Measurements from ENCODE around the gene TTC17. TPM values are rescaled to one million over a fixed set of nuclear protein-coding genes. Genes with fewer than 3 reads are reported as not detected.

TTC17 gene
- total and polyA plus RNA-seq, 9 of the 15 experiments (the other 6 are each of a cell fraction or from before 2014, with no cell fraction given): 19.7 to 99.1 (median 53.3) TPM

- no peak for FAIRE-seq
- ChIA-PET POLR2A (no interaction called here), CTCF (ENCODE audit: low intra/inter-chr PET ratio) (no interaction called here)
- no peaks in the 10 kb centered on the region for H3K9me1 ChIP-seq (ENCODE audit: control insufficient read depth, insufficient read depth, low read length)
- H3K4me1 ChIP-seq (replicated peaks in 1 of 2; ENCODE audit: control insufficient read depth in 2 of 2, insufficient read depth in 2 of 2, low read length in 2 of 2): no peaks in the 10 kb centered on the region
- in situ Hi-C loops (cut with MboI) (no loop called here), intact Hi-C loops (cut with micrococcal nuclease) (no loop called here)
- H3K79me2 ChIP-seq (ENCODE audit: control insufficient read depth, insufficient read depth, low read length): no peaks in the 10 kb centered on the region
- no TSS peak for BruUV-seq (replicated peaks)
- no peak overlapping the region for H3K27ac ChIP-seq (ENCODE audit: extremely low read depth, low read depth, low read length)
- 94% methylated on average over 1 of the region's 1 CpG for whole genome bisulfite sequencing (ENCODE audit: insufficient coverage, low coverage, missing lambda C conversion rate)
- H3K4me2 ChIP-seq (ENCODE audit: insufficient read depth, low read length): no peak overlapping the region
- no peak overlapping the region for H2AFZ ChIP-seq (ENCODE audit: low read depth, low read length)
- H4K20me1 ChIP-seq (replicated peaks; ENCODE audit: control insufficient read depth, insufficient read depth, low read length): no peaks in the 10 kb centered on the region
- no peak for DNase-seq (ENCODE audit: extremely low read depth in 1 of 4, low spot score in 3 of 4)
- H3K9ac ChIP-seq (ENCODE audit: insufficient read depth in 1 of 2, low read depth in 2 of 2, low read length in 2 of 2): no peak overlapping the region
- ATAC-seq: no peak
- H3K27me3 ChIP-seq (ENCODE audit: control insufficient read depth in 2 of 2, insufficient read depth in 2 of 2, low read length in 2 of 2): no peaks in the 10 kb centered on the region
- no peaks in the 10 kb centered on the region; the same call in 1 of the 2 replicates for H3K9me3 ChIP-seq (replicated peaks; ENCODE audit: control insufficient read depth, insufficient read depth, low read depth, low read length)
- H3K4me3 ChIP-seq: no peak overlapping the region
- peaks cover 68% of the 10 kb centered on the region for H3K36me3 ChIP-seq (ENCODE audit: control insufficient read depth, insufficient read depth, low read length)
- TF ChIP-seq MAFG (tag; conservative IDR thresholded peaks at IDR 0.05): no peak
- no peak for TF ChIP-seq ZNF41 (CRISPR knock-in tag; conservative IDR thresholded peaks at IDR 0.05)
- TF ChIP-seq SRF (CRISPR knock-in tag; IDR thresholded peaks at IDR 0.05): no peak
- TF ChIP-seq MAFK (IDR thresholded peaks at IDR 0.05; ENCODE audit: low read length): no peak
- TF ChIP-seq NR2C2 (CRISPR knock-in tag; IDR thresholded peaks at IDR 0.05): no peak
- TF ChIP-seq NR2C2 (tag; IDR thresholded peaks at IDR 0.05): no peak
- TF ChIP-seq CBFA2T2 (conservative IDR thresholded peaks at IDR 0.05): no peak
- TF ChIP-seq ZNF592 (IDR thresholded peaks at IDR 0.05): no peak
- TF ChIP-seq E4F1 (CRISPR knock-in tag; IDR thresholded peaks at IDR 0.05; ENCODE audit: borderline replicate concordance): no peak
- no peak for TF ChIP-seq SFPQ (IDR thresholded peaks at IDR 0.05; ENCODE audit: low read depth, low read length)
- no peak for TF ChIP-seq NCOA4 (IDR thresholded peaks at IDR 0.05; ENCODE audit: partially characterized antibody)
- TF ChIP-seq MCM5 (IDR thresholded peaks at IDR 0.05; ENCODE audit: low read depth): no peak
- no peak for TF ChIP-seq ZNF583 (CRISPR knock-in tag; IDR thresholded peaks at IDR 0.05)
- TF ChIP-seq SMAD4 (CRISPR knock-in tag; conservative IDR thresholded peaks at IDR 0.05): no peak
- TF ChIP-seq PCBP1 (IDR thresholded peaks at IDR 0.05; ENCODE audit: low read depth, low read length, poor library complexity, severe bottlenecking): no peak
- TF ChIP-seq DACH1 (IDR thresholded peaks at IDR 0.05; ENCODE audit: partially characterized antibody): no peak
Measured at GRCh38 chr11:43459246-43459645, 100.5 kb downstream of the TTC17 start.

All from K562 (cell line).